NCI-H128 (cell line): ENCODE results near the gene ASB9.
"Not testable (repeated sequence)": the region's sequence is repeated elsewhere in the genome, so short reads cannot be mapped to it uniquely, and the experiment has no call there.

Source experiments
- DNase-seq: peaks from one replicate; lab custom pipeline; 2025; ENCODE audit not compliant: unreplicated experiment; lab: John Stamatoyannopoulos, UW

ASB9 gene, protein sequence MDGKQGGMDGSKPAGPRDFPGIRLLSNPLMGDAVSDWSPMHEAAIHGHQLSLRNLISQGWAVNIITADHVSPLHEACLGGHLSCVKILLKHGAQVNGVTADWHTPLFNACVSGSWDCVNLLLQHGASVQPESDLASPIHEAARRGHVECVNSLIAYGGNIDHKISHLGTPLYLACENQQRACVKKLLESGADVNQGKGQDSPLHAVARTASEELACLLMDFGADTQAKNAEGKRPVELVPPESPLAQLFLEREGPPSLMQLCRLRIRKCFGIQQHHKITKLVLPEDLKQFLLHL

DNA sequence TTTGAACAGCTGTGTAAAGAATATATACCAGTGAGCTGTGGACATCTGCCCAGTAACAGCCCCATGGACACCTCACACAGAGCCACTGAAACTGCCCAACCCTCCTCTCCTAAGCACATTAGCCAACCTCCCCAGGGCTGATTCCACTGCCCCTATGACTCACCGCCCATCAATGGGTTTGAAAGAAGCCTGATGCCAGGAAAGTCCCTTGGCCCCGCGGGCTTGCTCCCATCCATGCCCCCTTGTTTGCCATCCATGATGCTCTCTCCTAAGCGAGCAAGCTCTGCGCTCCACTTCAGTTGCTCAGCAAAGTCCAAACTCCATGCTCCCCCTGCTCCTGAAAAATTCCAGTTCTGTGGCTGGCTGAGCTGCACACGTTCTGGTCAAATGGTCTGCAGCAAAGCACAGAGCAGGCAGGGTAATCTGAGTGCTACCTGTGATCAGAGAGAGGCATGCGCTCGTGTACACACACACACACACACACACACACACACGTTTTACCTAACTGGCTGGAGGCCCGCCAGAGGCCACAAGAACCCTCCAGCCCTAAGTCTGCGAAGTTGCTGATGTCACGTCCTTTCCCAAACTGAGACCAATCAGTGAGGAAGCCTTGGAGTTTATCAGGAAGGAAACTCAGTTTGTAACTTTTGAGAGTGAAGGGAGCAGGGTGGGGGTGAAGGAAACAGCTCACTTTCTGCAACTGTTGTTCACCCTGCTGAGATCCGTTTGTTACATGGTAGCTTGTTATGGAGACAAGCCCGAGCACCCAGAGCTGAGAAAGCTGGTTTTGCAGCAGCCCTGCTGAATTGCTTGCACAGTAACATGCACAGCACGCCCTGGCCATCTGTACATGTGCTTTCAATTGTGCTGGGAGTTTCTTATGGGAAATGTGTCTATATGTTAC, at the start of gene ASB9:
ASB9 (minus strand) TSS at position 466 of the 904 bp plus-strand sequence; CDS start at position 257, 209 bp downstream.
- no peak for DNase-seq

DNA sequence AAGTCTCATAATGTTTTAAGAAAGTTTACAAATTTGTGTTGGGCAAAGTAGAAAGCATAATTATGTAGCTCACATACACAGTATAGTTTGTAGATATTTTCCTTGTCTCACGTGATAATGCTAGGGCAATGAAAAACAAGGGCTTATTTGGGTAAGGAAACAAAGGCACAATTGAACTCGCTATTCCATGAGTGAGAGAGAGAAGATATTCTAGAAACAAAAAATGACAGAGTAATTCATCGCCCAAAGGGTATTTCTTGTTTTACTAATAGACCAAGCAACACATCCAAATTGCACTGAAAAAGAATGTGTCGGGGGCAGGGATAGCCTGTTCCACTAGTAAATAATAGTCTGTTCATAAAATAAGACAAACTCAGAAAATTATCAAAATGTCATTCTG, 49.2 kb upstream of the ASB9 start:
- no peak for DNase-seq

DNA sequence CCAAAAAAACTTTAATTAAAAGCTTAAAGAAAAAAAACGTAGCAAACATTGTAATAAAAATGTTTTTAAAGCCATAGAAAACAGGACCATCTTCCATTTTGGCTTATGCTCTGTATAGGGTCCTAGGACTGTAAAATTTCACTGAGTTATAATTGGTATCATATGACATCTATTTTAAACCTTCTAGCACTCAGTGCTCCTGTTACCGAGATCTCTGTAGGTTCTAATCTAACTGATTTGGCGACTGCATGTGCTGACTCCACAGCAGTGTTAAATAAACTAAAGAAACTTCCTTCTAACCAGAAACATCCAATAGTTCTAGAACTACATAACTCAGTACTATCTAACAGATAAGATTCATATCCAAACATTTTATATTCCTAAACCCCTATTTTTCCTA, 45.6 kb upstream of the ASB9 start, which contains the start of gene ASB11:
ASB11 (minus strand) TSS at position 132 of the 400 bp plus-strand sequence; CDS start at position 97, 35 bp downstream.
- DNase-seq: no peak

DNA sequence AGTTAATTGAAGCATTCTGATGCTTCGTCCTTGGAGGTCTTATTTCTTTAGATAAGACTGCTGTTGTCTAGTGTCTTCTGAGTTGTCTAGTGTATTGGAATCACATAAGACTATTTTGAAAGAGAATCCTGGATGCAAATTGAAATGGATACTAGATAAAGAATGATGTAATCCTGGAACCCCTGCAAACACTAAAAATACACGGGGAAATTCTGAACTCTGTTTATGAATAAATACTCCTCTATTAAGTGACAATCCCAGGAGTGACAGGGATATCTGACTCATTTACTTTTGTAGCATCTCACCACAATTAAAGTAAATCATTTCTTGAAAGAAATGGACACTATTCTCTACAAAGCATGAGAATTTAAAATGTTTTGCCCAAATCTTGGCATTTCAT, 44.6 kb upstream of the ASB9 start:
- no peak for DNase-seq

DNA sequence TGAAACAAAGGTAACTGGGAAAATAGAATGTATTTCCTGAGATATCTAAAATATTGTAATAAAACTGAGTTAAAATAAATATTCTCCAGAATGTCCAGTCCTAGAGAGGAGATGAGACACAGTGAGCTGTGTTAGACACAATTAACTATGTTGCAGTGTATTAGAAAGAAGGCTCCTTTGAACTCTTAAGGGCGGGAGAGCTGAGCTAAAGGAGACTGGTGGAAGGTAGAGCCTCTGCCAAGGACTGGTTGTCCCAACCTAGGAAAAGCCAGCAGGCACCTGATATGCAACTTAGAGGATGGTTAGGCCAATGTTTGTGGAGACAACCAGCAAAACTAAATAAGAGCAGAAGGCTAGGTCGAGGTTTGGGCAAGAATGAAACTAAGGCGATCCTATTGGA, 41.2 kb upstream of the ASB9 start:
- DNase-seq: no peak

DNA sequence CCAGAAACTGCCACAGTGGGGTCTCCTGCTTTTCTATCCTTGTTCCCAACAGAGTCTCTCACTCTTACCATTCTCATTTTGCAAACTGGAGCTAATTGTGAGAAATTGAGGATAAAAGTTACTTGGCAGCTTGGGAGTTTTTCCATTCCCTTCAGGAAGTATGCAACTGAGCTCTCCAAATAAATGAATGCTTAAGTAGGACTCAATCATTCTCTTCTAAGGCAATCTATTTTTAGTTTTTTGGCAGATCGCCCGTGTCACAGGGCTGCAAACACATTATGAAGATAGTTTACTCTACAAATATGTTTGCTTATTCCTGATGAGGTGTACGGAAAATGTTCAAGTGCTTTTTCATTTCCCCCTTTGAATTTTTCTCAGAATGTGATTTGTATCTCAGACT, 40.2 kb upstream of the ASB9 start:
- peak; percentile 7 for DNase-seq

DNA sequence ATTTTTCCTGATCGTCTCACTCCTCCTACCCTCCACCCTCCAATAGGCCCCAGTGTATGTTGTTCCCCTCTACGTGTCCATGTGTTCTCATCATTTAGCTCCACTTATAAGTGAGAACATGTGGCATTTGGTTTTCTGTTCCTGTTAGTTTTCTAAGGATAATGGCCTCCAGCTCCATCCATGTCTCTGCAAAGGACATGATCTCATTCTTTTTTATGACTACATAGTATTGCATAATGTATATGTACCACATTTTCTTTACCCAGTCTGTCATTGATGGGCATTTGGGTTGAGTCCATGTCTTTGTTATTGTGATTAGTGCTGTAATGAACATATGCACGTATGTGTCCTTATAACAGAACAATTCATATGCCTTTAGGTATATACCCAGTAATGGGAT, 36.0 kb upstream of the ASB9 start:
- DNase-seq: not testable (repeated sequence)

DNA sequence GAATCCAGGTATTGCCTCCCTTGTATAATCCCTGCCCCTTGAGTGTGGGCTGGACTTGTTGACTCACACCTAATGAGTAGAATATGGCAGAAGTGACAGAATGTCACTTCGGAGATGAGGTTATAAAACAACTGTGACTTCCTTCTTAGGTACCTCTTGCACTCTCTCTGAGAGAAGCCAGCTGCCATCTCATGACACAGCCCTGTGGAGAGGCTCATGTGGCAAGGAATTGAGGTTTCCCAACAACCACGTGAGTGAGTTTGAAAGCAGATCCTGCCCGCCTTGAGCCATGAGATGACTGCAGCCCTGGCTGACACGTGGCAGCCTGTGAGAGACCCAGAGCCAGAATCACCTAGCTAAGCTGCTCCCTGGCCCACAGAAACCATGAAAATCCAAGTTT, 32.0 kb upstream of the ASB9 start:
- DNase-seq: no peak

DNA sequence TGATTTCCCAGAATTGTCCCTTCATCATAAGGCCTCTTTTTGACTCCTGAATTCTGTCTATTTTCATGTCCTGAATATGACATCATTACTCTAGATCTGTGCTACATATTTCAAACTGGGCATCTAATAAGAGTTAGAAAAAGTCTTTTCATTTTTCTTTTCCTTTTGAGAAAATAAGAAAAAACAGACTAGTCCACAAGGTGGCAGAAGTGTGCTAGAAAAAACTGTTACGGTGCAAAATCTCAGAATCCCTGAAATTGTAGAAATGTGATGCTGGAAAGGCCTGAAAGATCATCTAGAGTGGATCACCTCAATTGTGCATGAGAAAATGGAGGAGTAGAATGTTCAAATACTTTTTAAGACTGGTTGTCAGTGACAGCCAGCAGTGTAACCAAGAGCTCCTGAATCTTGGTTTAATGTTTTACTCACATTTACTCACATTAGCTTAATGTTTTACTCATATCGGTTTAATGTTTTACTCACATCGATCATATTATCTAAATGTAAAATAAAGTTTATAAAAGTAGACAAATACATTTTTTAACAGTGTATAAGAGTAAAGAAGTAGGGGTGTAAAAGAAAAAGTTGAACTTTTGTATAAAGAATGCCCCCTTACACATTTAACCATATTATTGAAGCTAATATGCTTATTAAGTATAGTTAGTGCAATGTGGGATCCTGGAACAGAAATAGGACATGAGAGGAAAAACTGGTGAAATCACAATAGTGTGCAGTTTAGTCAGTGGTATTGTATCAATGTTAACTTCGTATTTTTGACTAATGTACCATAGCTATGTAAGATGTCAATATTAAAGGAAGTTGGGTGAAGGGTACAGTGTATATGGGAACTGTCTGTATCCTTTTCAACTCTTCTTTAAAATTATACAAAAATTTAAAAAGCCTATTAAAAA, 30.3 kb upstream of the ASB9 start:
- DNase-seq: no peak

DNA sequence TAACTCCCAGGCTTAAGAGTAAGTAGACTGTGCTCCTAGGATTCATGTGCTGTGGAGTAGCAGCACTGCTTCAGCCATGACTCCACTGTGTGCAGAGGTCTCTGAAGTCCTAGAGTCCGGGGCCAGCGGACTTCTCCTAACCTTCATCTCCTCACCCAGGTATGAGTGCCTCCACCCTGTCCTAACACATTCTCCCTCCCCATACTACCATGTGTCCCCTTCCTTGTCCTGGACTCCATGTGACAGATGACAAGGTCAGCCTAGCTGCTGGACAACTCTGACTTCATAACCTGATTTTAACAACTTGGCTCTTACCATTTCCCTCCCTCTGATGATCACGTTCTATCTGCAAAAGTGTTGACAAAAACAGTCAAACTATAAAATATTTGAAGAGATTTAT, 28.9 kb upstream of the ASB9 start:
- no peak for DNase-seq

DNA sequence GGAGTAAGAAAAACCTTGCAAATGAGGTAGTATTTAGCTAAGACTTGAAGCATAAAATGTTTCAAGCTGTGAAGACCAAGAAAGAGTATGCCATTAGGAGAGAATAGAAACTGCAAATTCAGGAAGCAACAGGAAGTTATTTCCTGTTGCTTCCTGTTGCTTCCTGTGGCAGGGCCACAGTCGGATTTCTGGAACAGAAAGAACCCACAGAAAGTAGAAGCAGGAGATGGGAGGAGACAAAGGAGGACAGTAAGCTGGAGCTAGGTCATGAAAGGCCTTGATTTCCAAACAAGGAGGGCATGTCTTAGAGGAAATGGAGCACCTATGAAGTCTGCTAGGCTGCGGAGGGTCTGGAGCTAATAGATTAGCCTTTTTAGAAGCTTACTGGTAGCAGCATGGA, 28.3 kb upstream of the ASB9 start:
- DNase-seq: no peak

DNA sequence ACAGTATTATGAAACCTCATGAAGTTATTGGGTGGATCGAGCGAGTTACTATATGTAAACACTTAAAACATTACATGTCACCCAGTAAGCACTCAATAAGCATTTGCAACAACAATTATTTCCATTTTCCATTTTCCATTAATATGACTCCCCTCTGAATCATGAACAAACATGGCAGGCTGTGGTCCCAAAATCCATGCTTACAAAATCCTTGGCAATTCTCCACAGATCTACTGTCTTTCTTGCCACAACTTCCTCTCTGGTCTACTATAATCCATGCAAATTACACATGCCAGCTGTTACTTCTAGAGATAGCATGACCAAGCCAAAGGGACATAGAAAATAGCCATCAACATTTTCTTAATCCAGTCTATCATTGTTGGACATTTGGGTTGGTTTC, 23.6 kb upstream of the ASB9 start:
- no peak for DNase-seq

DNA sequence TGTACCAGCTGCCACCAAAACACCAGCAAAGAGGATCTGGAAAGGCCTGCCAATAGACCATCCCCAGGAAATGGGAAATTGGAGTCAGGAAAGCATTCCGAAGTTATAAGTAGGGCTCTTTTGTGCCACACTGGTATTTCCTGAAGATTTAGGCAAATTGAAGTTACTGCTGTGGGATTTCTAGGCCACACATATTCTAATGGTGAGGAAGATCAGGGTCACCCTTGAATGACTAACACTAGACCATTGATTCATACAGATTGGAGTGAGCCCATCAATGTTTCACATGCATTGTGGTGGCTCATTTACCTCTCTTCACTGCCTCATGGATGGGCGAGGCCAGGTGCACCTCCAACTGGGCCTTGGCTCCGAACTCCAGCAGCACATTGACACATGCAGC, 23.0 kb upstream of the ASB9 start:
- DNase-seq: no peak

DNA sequence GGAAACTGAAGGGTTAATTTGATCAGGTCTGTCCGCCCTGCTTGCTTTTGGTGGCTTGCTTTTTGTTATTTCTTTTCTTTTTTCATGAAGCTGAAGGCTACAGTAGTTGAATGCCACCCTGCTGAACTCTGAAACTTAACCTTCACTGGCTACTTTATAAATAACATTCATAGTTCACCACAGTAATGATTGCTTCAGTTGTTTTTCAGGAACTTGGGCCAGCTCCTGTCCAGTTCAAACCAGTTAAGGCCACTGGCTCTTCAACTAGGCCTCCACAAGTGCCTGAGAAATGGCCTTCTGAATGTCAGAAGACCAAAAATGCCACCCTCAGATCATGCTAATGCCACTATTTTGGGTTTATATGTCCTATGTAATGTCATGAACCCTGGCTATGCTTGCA, 7.7 kb upstream of the ASB9 start:
- DNase-seq: no peak

DNA sequence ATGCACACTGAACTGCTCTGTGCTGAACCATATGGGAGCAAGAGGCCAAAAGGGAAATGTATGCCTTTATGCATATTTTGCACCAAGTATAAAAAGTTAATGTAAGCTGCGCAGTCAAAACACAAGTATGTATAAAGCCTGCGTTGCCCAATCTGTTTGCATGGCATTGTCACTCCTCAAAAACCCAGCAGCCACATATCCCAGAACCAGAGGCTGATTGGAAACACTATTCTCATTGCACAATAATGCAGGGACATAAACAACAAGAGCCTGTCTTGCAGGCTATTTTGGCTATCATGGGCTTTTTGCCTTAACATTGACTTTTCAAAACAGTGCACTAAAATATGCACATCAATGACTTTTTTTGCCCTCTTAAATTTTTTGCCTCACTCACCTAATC, 5.1 kb upstream of the ASB9 start:
- no peak for DNase-seq

DNA sequence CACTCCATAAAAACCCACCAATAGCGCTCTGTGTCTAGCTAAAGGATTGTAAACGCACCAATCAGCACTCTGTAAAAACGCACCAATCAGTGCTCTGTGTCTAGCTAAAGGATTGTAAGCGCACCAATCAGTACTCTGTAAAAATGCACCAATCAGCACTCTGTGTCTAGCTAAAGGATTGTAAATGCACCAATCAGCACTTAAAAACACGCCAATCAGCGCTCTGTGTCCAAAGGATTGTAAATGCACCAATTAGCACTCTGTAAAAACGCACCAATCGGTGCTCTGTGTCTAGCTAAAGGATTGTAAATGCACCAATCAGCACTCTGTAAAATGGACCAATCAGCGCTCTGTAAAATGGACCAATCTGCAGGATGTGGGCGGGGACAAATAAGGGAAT, 3.4 kb upstream of the ASB9 start:
- DNase-seq: not testable (repeated sequence)

DNA sequence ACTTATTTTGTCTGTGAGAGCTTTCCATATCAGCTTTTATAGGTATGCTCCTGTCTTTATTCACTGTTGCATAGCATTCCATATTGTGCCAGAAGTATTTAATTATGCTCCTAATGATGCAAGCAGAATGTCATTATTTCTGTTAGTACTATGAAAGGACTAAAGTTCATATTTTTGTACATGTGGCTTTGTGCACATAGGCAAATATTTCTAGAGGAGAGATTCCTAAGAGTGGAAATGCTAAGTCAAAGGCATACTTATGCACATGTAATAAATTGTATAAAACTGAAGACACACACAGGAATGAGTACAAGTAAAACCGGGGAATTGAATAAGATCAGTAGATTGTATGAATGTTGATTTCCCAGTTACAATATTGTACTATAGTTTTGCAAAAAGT, 1.9 kb upstream of the ASB9 start:
- no peak for DNase-seq

DNA sequence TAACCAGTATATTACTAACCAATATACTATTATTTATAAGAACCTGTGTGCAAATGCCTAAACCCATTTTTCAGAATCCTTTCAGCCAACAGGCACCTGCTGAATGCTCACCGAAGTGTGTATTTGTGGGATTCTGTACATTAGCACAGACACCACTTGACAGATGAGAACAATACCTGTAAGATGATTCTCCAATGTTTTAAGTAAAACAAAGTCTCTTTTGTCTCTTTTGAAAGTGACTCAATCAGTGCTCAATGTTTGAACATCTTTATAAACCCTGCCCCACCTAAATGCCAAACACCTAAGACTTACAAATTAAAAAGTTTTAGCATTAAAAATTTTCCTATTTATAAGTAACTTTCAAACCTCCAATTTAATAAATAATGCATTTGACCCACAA, 763 bp downstream of the ASB9 start:
- DNase-seq: no peak

DNA sequence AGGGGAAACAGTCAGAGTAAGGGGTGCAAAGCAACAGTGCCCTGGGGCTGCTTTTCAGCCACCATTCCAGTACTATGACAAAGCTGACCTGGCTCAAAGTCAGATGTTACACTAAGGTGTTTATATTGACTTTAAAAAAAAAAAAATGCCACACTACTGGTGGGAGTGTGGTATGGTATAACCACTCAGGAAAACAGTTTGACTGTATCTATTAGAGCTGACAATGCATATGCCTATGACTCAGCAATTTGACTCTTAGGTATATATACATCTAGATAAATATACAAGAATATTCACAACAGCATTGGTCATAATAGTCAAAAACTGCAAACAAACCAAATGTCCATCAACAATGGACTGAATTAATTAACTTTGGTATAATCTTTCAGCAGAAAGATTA, 15.0 kb downstream of the ASB9 start:
- DNase-seq: no peak

DNA sequence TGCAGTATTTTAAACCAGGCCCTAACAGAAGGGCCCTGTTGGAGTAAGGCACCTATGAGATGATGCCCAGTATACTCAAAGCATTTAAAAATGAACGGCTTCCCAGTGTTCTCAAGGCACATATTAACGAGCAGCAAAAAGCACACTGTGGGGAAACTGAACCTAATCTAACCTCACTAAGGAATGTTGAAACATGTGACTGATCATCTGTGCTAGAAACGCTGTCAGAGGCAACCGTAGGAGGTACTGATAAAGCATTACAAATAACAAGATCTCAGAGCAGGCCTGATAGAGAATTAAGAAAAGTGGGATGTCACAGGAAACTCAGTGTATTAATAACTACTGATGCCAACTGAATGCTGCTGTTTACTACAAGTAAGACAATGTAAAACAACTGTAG, 24.0 kb downstream of the ASB9 start:
- DNase-seq: no peak

DNA sequence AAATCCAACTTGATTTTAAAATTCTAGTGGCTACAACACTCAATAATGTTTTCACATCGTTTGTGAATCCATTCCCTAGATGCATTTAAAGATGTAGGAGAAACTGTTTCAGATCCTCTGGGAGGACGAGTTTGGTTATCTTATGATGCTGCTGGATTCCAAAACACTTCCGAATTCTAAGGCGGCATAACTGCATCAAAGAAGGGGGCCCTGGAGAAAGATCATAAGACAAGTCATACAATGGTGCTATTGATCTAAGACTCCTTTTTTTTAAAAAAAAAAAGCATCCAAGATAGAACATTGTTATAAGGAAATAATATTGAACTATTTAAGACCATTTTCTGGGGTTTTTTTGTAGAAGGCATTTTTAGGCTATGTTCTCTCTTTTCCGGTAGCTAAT, 25.5 kb downstream of the ASB9 start:
- no peak for DNase-seq
